Measurements from ENCODE around the gene RNF223.
"Not testable (repeated sequence)": the region's sequence is repeated elsewhere in the genome, so short reads cannot be mapped to it uniquely, and the experiment has no call there.

Gene RNF223

GRCh38 chr1:1109743-1110142, 35.6 kb upstream of the RNF223 start:
- DNase-seq (ENCODE audit: low read depth) = no peak

GRCh38 chr1:1106510-1107221, 32.6 kb upstream of the RNF223 start:
- no peak for DNase-seq (ENCODE audit: low read depth)

- not testable (repeated sequence) for DNase-seq (ENCODE audit: low read depth)
These were observed 30.0 kb upstream of the RNF223 start for GRCh38 chr1:1104152-1104551.

GRCh38 chr1:1101503-1101902, 27.4 kb upstream of the RNF223 start:
- no peak for DNase-seq (ENCODE audit: low read depth)

GRCh38 chr1:1100296-1100695, 26.2 kb upstream of the RNF223 start:
- DNase-seq (ENCODE audit: low read depth) = no peak

- no peak for DNase-seq (ENCODE audit: low read depth)
These were observed 25.5 kb upstream of the RNF223 start for GRCh38 chr1:1099506-1100183.

- DNase-seq (ENCODE audit: low read depth) = no peak
These were observed 24.7 kb upstream of the RNF223 start for GRCh38 chr1:1098681-1099421.

- not testable (repeated sequence) for DNase-seq (ENCODE audit: low read depth)
These were observed 22.0 kb upstream of the RNF223 start for GRCh38 chr1:1096136-1096535.

GRCh38 chr1:1094981-1095380, 20.9 kb upstream of the RNF223 start:
- DNase-seq (ENCODE audit: low read depth) = no peak

- DNase-seq (ENCODE audit: low read depth) = no peak
These were observed 19.5 kb upstream of the RNF223 start for GRCh38 chr1:1093610-1093943.

- DNase-seq (ENCODE audit: low read depth) = no peak
These were observed 18.9 kb upstream of the RNF223 start for GRCh38 chr1:1092894-1093609.

- no peak for DNase-seq (ENCODE audit: low read depth)
These were observed 18.2 kb upstream of the RNF223 start for GRCh38 chr1:1092149-1092855.

- DNase-seq (ENCODE audit: low read depth) = no peak
These were observed 17.4 kb upstream of the RNF223 start for GRCh38 chr1:1091344-1092148.

- no peak for DNase-seq (ENCODE audit: low read depth)
These were observed 16.6 kb upstream of the RNF223 start for GRCh38 chr1:1090424-1091343.

GRCh38 chr1:1089731-1090423, 15.8 kb upstream of the RNF223 start:
- no peak for DNase-seq (ENCODE audit: low read depth)

GRCh38 chr1:1088801-1089680, 14.9 kb upstream of the RNF223 start:
- DNase-seq (ENCODE audit: low read depth) = no peak

GRCh38 chr1:1088029-1088800, 14.1 kb upstream of the RNF223 start:
- DNase-seq (ENCODE audit: low read depth) = no peak
